DOHH2 (cell line): ENCODE results near the gene DOP1A.

ENCODE experiments used
- H3F3A ChIP-seq: fragments of 200-600 bp; sonication (generic), shearing (Covaris generic); 2 replicates; pipeline ENCODE4 v1.6.0; 2016; ENCODE audit warnings: antibody characterized with exemption, mild to moderate bottlenecking; ENCODE audit not compliant: control insufficient read depth, insufficient read depth
- H3K27ac ChIP-seq: fragments of 200-600 bp; sonication (generic); 2 replicates; pipeline ENCODE4 v1.5.1; 2014; ENCODE audit warnings: low read depth, mild to moderate bottlenecking, low read length, moderate library complexity
- H3K27me3 ChIP-seq: fragments of 200-600 bp; sonication (generic); 2 replicates; pipeline ENCODE4 v1.6.1; 2014; ENCODE audit warnings: mild to moderate bottlenecking, low read length, mixed read lengths; ENCODE audit not compliant: control insufficient read depth
- H3K36me3 ChIP-seq: fragments of 200-600 bp; sonication (generic); 2 replicates; pipeline ENCODE4 v1.6.1; 2014; ENCODE audit warnings: mild to moderate bottlenecking, low read length, moderate library complexity, mixed read lengths; ENCODE audit not compliant: control insufficient read depth
- H3K4me1 ChIP-seq: fragments of 200-600 bp; sonication (generic); 2 replicates; pipeline ENCODE4 v1.6.1; 2014; ENCODE audit warnings: mild to moderate bottlenecking, low read length, mixed read lengths; ENCODE audit not compliant: control insufficient read depth
- H3K4me2 ChIP-seq: fragments of 200-600 bp; sonication (generic); 2 replicates; pipeline ENCODE4 v1.6.0; 2014; ENCODE audit warnings: mild to moderate bottlenecking, low read length, moderate library complexity
- H3K4me3 ChIP-seq: fragments of 200-600 bp; sonication (generic); 2 replicates; pipeline ENCODE4 v1.5.1; 2014; ENCODE audit warnings: mild to moderate bottlenecking, low read length, mixed read lengths
- H3K79me2 ChIP-seq: fragments of 200-600 bp; sonication (generic); 2 replicates; pipeline ENCODE4 v1.6.1; 2014; ENCODE audit warnings: mild to moderate bottlenecking, low read length, mixed read lengths; ENCODE audit not compliant: control insufficient read depth
- H3K9me2 ChIP-seq: fragments of 200-600 bp; sonication (generic); replicated peaks from 2 replicates; pipeline ENCODE4 v1.6.1; 2014; ENCODE audit warnings: mild to moderate bottlenecking, low read length, mixed read lengths; ENCODE audit not compliant: control insufficient read depth
- H3K9me3 ChIP-seq: fragments of 200-600 bp; sonication (generic); 2 replicates; pipeline ENCODE4 v1.6.1; 2014; ENCODE audit warnings: antibody characterized with exemption, low read length, mixed read lengths; ENCODE audit not compliant: control insufficient read depth, insufficient read depth
- H4K20me1 ChIP-seq: fragments of 200-600 bp; sonication (generic); 2 replicates; pipeline ENCODE4 v1.6.0; 2014; ENCODE audit warnings: low read depth, mild to moderate bottlenecking, antibody characterized with exemption, low read length, moderate library complexity; ENCODE audit not compliant: control insufficient read depth, insufficient read depth
- EZH2phosphoT487 ChIP-seq: fragments of 200-600 bp; sonication (generic); IDR thresholded peaks from 2 replicates; pipeline ENCODE4 v1.6.1; 2017; ENCODE audit warnings: borderline replicate concordance, mild to moderate bottlenecking, antibody characterized with exemption, low read length, moderate library complexity, mixed read lengths
- TF ChIP-seq, protein P1 (sequence below): fragments of 200-600 bp; sonication (generic); IDR thresholded peaks from one replicate; pipeline ENCODE4 v1.5.1; 2014; ENCODE audit warnings: antibody characterized with exemption, mild to moderate bottlenecking, low read depth, low read length; ENCODE audit not compliant: poor library complexity, severe bottlenecking

Gene DOP1A

DNA sequence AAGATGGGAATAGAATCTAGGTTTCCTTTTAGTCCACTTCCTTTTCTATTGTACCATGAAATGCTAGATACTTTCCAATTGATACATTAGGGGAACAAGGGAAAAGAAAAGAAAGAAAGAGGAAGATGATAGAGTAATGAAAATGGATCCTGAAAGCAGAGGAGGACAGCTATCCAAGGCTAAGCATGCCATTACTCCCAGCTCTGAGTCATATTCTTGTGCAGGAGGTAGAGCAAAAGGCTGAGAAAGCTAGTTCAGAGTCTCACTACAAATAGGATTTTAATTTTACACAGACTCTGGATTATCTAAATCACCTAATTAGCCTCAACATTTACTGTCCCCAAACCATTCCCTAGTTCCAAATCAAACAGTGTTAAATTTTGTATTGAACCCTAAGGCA is 149.3 kb downstream of the DOP1A start:
- Histone ChIP-seq H3K4me1 (no peaks in the 10 kb centered on the region), H3K27ac (no peak overlapping the region), H3K9me3 (no peaks in the 10 kb centered on the region), H4K20me1 (no peaks in the 10 kb centered on the region), H3K79me2 (no peaks in the 10 kb centered on the region), H3K4me2 (no peak overlapping the region), H3K27me3 (peaks cover 4% of the 10 kb centered on the region), H3K4me3 (no peak overlapping the region), H3K36me3 (no peaks in the 10 kb centered on the region), H3F3A (no peaks in the 10 kb centered on the region), H3K9me2 (no peaks in the 10 kb centered on the region)
- TF ChIP-seq EZH2phosphoT487, result no peak
- TF ChIP-seq, protein P1, sequence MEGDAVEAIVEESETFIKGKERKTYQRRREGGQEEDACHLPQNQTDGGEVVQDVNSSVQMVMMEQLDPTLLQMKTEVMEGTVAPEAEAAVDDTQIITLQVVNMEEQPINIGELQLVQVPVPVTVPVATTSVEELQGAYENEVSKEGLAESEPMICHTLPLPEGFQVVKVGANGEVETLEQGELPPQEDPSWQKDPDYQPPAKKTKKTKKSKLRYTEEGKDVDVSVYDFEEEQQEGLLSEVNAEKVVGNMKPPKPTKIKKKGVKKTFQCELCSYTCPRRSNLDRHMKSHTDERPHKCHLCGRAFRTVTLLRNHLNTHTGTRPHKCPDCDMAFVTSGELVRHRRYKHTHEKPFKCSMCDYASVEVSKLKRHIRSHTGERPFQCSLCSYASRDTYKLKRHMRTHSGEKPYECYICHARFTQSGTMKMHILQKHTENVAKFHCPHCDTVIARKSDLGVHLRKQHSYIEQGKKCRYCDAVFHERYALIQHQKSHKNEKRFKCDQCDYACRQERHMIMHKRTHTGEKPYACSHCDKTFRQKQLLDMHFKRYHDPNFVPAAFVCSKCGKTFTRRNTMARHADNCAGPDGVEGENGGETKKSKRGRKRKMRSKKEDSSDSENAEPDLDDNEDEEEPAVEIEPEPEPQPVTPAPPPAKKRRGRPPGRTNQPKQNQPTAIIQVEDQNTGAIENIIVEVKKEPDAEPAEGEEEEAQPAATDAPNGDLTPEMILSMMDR, result no peak
